ENCODE results near the gene OR51A7. TPM values are rescaled to one million over a fixed set of nuclear protein-coding genes. Genes with fewer than 3 reads are reported as not detected.
"Not testable (repeated sequence)": the region's sequence is repeated elsewhere in the genome, so short reads cannot be mapped to it uniquely, and the experiment has no call there.

Gene OR51A7
- total RNA-seq, 1 donor from 2014 or later: not detected

DNA sequence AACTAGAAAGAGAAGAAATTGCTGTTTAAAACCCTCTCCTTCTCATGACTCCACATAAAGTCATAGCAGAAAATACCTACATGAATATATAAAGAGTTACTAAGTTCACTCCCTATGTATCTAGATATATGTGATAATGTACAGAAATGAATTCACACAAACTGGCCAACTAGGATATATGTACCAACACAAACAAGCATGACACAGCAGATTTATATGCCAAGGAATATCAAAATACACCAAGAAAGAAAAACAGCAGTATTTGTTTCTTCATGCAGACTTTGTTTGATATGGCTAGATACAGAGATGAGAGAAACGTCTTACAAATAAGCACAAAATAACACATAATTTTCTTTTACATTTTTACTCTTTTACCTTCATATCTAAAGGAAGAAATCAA is 18.7 kb downstream of the OR51A7 start:
- no peak overlapping the region for H3K27ac ChIP-seq (replicated peaks)
- no peaks in the 10 kb centered on the region for H3K36me3 ChIP-seq
- no peak overlapping the region for H3K4me3 ChIP-seq
- H3K9me3 ChIP-seq (replicated peaks): no peaks in the 10 kb centered on the region
- no peak for DNase-seq
- no peaks in the 10 kb centered on the region for H3K4me1 ChIP-seq
- no peak for TF ChIP-seq CTCF (IDR thresholded peaks at IDR 0.05; ENCODE audit: borderline replicate concordance)
- no peaks in the 10 kb centered on the region for H3K27me3 ChIP-seq (ENCODE audit: low read depth)
- intact Hi-C loops (cut with micrococcal nuclease): no loop called here

DNA sequence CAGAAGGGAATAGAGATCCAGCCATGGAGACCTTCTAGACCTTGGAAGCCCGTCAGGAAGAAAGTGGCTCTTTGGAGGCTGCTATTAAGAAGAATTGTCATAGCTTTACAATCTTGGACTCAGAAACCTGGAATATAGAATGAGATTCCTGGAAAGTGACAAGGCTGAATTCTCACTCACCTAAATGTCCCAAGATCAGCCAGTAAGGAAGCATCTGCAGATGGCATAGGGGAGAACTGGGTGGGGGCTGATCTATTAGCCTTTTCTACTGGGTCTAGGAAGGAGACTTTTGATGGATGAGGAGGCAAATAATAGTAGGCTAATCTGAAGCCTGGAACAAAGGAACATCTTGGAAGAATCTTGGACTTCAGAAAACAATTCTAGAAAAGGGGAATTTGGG is 20.7 kb downstream of the OR51A7 start, which contains the start of gene OR51G1:
Gene OR51G1 (minus strand): TSS at position 101 of the 400 bp plus-strand sequence. CDS start 0 bp downstream, at position 101.
- TF ChIP-seq CTCF (IDR thresholded peaks at IDR 0.05; ENCODE audit: borderline replicate concordance): no peak
- Histone ChIP-seq H3K9me3 (replicated peaks) (no peaks in the 10 kb centered on the region), H3K4me3 (no peak within 1 kb of the TSS), H3K27me3 (ENCODE audit: low read depth) (no peaks in the 10 kb centered on the region), H3K36me3 (no peaks in the 10 kb centered on the region), H3K27ac (replicated peaks) (no peak within 1 kb of the TSS), H3K4me1 (no peaks in the 10 kb centered on the region)
- intact Hi-C loops (cut with micrococcal nuclease): no loop called here
- no peak for DNase-seq

- Histone ChIP-seq H3K27me3 (ENCODE audit: low read depth) (no peaks in the 10 kb centered on the region), H3K27ac (replicated peaks) (no peak overlapping the region), H3K4me1 (no peaks in the 10 kb centered on the region), H3K36me3 (no peaks in the 10 kb centered on the region), H3K9me3 (replicated peaks) (no peaks in the 10 kb centered on the region), H3K4me3 (no peak overlapping the region)
- intact Hi-C loops (cut with micrococcal nuclease): no loop called here
- no peak for TF ChIP-seq CTCF (IDR thresholded peaks at IDR 0.05; ENCODE audit: borderline replicate concordance)
- DNase-seq: no peak
These were observed 23.0 kb downstream of the OR51A7 start for GRCh38 chr11:4926608-4927007.

DNA sequence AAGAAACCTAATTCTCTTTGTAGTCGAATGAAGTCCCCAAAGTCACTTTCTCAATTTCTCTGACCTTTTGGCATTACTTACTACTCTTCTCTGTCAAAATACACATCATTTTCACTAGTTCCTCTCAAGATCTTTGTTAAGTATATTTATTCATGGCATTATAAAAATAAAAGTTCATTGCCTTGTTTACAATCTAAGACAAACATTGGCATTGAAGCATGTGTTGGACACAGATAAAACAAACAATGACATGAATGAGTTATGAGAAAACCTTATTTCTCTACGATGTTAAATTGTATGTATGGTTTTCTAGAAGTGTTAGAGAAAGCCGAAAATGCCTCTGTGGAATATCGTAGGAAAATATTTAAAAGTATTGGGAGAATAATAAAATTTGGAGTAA is 29.2 kb downstream of the OR51A7 start:
- intact Hi-C loops (cut with micrococcal nuclease): no loop called here
- H3K4me3 ChIP-seq: no peak overlapping the region
- no peak for DNase-seq
- no peaks in the 10 kb centered on the region for H3K36me3 ChIP-seq
- no peak for TF ChIP-seq CTCF (IDR thresholded peaks at IDR 0.05; ENCODE audit: borderline replicate concordance)
- H3K27me3 ChIP-seq (ENCODE audit: low read depth): no peaks in the 10 kb centered on the region
- no peaks in the 10 kb centered on the region for H3K9me3 ChIP-seq (replicated peaks)
- no peak overlapping the region for H3K27ac ChIP-seq (replicated peaks)
- H3K4me1 ChIP-seq: no peaks in the 10 kb centered on the region

DNA sequence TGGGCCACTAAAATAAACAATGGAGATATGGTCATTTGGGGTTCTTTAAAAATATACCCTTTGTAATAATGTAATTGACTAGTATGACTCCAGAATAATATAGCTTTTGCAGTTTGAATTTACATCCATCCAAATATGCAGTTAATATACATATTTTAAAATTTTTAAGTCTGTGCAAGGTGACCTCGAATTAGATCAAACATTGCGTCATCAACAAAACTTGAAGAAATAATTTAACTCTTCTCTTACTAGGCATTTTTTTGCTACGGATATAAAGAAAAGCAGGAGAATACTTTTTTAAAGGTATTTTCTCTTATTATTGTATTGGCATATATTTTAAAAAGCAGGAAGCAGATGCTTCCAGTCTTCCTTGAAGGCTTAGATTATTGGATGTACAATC is 33.2 kb downstream of the OR51A7 start:
- Histone ChIP-seq H3K4me1 (no peaks in the 10 kb centered on the region), H3K4me3 (no peak overlapping the region), H3K27ac (replicated peaks) (no peak overlapping the region), H3K9me3 (replicated peaks) (no peaks in the 10 kb centered on the region), H3K27me3 (ENCODE audit: low read depth) (no peaks in the 10 kb centered on the region), H3K36me3 (no peaks in the 10 kb centered on the region)
- no peak for TF ChIP-seq CTCF (IDR thresholded peaks at IDR 0.05; ENCODE audit: borderline replicate concordance)
- intact Hi-C loops (cut with micrococcal nuclease): no loop called here
- no peak for DNase-seq

DNA sequence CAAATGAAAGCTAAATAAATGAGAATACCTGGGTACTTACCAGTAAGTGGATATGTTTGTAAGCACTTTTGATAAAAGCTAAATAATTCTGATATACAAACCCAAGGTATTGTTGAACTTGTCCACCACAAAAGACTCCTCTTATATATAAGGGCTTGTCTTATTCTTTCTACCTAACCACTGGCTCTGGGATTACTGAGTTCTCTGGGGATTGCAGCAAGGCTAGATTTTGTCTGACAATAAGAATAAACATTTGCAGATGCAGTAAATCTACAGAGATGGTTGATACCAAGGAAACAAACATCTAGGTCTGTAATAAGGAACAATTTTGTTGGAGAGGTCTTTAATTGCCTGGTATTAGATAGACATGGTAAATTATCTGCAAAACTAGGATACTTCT is 43.9 kb downstream of the OR51A7 start, which contains the start of gene OR51A4:
Gene OR51A4 (minus strand): TSS at position 101 of the 400 bp plus-strand sequence. CDS start 505 bp downstream, outside the sequence.
- no peaks in the 10 kb centered on the region for H3K9me3 ChIP-seq (replicated peaks)
- no peak within 1 kb of the TSS for H3K27ac ChIP-seq (replicated peaks)
- no peak for TF ChIP-seq CTCF (IDR thresholded peaks at IDR 0.05; ENCODE audit: borderline replicate concordance)
- no peaks in the 10 kb centered on the region for H3K27me3 ChIP-seq (ENCODE audit: low read depth)
- intact Hi-C loops (cut with micrococcal nuclease): no loop called here
- H3K4me3 ChIP-seq: no peak within 1 kb of the TSS
- no peaks in the 10 kb centered on the region for H3K36me3 ChIP-seq
- H3K4me1 ChIP-seq: no peaks in the 10 kb centered on the region
- no peak for DNase-seq

DNA sequence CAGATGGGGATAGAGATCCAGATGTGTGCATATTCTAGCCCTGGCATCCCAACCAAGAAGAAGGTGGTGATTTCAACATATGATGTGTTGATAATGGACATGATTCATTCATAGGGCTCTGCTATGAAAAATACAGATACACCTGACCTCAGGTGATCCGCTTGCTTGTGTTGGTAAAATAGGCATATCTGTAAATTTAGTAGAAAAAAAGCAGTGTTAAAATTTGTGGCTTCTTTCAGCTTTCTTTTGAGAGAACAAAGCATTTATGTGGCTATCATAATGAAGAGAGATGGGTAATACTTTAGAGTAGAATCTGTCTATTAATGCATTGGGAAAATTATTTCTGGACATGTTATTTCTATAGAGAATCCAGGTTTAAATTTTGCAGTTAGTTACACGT is 52.0 kb downstream of the OR51A7 start, which contains the start of gene OR51A2:
Gene OR51A2 (minus strand): TSS at position 101 of the 400 bp plus-strand sequence. CDS start 0 bp downstream, at position 101.
- H3K4me1 ChIP-seq; H3K27me3 ChIP-seq (ENCODE audit: low read depth); H3K9me3 ChIP-seq (replicated peaks); intact Hi-C loops (cut with micrococcal nuclease); DNase-seq; H3K36me3 ChIP-seq; H3K27ac ChIP-seq (replicated peaks); H3K4me3 ChIP-seq: not testable (repeated sequence)

Measured in left ventricle myocardium inferior (tissue), 1 donor.